GM12891 (cell line): ENCODE results near the gene HORMAD2.

Experiments
- SPI1 ChIP-seq: IDR thresholded peaks from 2 replicates; pipeline ENCODE4 v1.6.1; 2011; ENCODE audit warnings: low read depth, low read length, control low read depth
- TAF1 ChIP-seq: IDR thresholded peaks from 2 replicates; pipeline ENCODE4 v1.6.1; 2011; ENCODE audit warnings: low read depth, low read length, control low read depth

GRCh38 chr22:30143265-30143664 is 63.0 kb downstream of the HORMAD2 start:
- TF ChIP-seq TAF1, result no peak
- no peak for TF ChIP-seq SPI1
